ENCODE results near the gene ALDH7A1. TPM values are rescaled to one million over a fixed set of nuclear protein-coding genes. Genes with fewer than 3 reads are reported as not detected.

Gene ALDH7A1
- 70.8 to 75.2 TPM (median 72.2 TPM) in 5 replicates for total RNA-seq (2022; extraction: Qiagen RNA extraction)

GRCh38 chr5:126594748-126595485, at the start of gene ALDH7A1:
Gene ALDH7A1 (minus strand): TSS chr5:126595219. CDS start chr5:126595198, 21 bp downstream.

GRCh38 chr5:126600631-126601511, 5.9 kb upstream of the ALDH7A1 start, which contains the start of gene PHAX:
Gene PHAX (plus strand): TSS chr5:126600947. CDS start chr5:126600963, 16 bp downstream.

Other genes starting within 250 kb of the ALDH7A1 start
- gene GRAMD2B, start 171.8 kb downstream of the ALDH7A1 start, total RNA-seq (2022; extraction: Qiagen RNA extraction), result 0.79 to 2.2 TPM (median 1.0 TPM) in 5 replicates
- 49.1 to 70.9 TPM (median 49.6 TPM) in 5 replicates for gene PHAX, start 5.7 kb upstream of the ALDH7A1 start, total RNA-seq (2022; extraction: Qiagen RNA extraction)
- gene LMNB1, start 181.9 kb upstream of the ALDH7A1 start, total RNA-seq (2022; extraction: Qiagen RNA extraction), result 53.6 to 77.2 TPM (median 55.2 TPM) in 5 replicates

All from A549 treated with AZD2906 at 1 μM for 4 hours (cell line).